ENCODE data around the gene POLR3E.

DNA sequence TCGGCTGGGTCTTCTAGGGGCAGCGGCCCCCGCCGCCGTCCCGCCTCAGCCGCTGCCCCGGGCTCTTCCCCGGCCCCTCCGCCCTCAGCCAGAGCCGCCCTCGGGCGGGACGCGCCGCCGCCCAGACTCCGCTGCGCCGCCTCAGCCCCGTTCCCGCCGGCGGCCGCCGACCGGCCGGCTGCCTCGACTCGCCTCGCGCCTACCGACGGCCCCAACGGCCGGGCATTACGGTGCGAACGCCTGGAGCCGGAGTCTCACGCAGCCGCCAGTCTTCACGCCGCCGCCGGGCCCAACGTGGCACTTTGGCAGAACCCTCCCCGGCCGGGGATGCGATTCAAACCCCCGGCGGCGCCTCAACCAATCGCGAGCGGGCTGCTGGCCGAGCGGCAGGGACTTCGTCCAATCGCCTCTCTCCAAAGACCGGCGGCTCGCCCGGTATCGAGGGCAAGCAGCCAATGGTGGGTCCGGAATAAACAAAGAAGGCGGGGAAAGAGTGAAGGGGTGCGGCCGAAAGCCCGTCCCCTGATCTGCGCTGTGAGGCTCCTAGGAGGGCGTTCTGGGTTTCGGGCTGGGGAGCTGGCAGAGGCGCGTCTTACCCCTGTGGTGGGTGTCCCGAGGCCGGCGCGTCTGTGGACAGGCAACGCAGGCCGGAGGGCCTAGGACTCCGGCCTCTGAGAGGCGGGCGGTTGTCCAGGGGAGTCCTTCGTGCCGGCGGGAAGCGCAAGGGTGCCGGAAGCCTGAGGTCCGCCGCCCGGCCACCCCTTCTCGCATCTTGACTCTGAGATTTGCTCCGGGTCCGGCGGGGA lies 77.3 kb downstream of the POLR3E start, which contains the start of gene CDR2:
- TF ChIP-seq, protein P1, sequence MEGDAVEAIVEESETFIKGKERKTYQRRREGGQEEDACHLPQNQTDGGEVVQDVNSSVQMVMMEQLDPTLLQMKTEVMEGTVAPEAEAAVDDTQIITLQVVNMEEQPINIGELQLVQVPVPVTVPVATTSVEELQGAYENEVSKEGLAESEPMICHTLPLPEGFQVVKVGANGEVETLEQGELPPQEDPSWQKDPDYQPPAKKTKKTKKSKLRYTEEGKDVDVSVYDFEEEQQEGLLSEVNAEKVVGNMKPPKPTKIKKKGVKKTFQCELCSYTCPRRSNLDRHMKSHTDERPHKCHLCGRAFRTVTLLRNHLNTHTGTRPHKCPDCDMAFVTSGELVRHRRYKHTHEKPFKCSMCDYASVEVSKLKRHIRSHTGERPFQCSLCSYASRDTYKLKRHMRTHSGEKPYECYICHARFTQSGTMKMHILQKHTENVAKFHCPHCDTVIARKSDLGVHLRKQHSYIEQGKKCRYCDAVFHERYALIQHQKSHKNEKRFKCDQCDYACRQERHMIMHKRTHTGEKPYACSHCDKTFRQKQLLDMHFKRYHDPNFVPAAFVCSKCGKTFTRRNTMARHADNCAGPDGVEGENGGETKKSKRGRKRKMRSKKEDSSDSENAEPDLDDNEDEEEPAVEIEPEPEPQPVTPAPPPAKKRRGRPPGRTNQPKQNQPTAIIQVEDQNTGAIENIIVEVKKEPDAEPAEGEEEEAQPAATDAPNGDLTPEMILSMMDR (IDR thresholded peaks at IDR 0.05): no peak
- no peak for TF ChIP-seq ZFX (IDR thresholded peaks at IDR 0.05; ENCODE audit: borderline replicate concordance)

All from 22Rv1 (cell line).